Endothelial cell of umbilical vein (primary cell): ENCODE results near the gene LPAR1.

ENCODE experiments used
- EZH2 ChIP-seq: IDR thresholded peaks from 2 replicates; pipeline ENCODE4 v1.6.1; 2012; ENCODE audit warnings: borderline replicate concordance, low read depth, mild to moderate bottlenecking, moderate library complexity, low read length, inconsistent platforms; ENCODE audit not compliant: severe bottlenecking
- GATA2 ChIP-seq: IDR thresholded peaks from 2 replicates; pipeline ENCODE4 v1.7.0; 2011; ENCODE audit warnings: low read depth, mild to moderate bottlenecking, moderate library complexity, mixed read lengths, low read length; ENCODE audit not compliant: insufficient read length, insufficient read depth
- MYC ChIP-seq: IDR thresholded peaks from one replicate; pipeline ENCODE4 v1.6.1; 2011; ENCODE audit warnings: mild to moderate bottlenecking, low read depth, low read length
- POLR2A ChIP-seq: IDR thresholded peaks from 2 replicates; pipeline ENCODE4 v1.6.1; 2012; ENCODE audit warnings: low read depth, mild to moderate bottlenecking, control low read depth, low read length
- POLR2AphosphoS5 ChIP-seq: IDR thresholded peaks from 2 replicates; pipeline ENCODE4 v1.6.1; 2012; ENCODE audit warnings: low read depth, mild to moderate bottlenecking, control low read depth, low read length, moderate library complexity; ENCODE audit not compliant: insufficient read depth
- TF ChIP-seq, protein P1 (sequence below), 2 donors: IDR thresholded peaks; 1 replicate in 1 of 2; 2 replicates in 1 of 2; pipeline ENCODE4 v1.5.1; 2011; ENCODE audit warnings: low read length in 2 of 2, mild to moderate bottlenecking in 2 of 2, moderate library complexity in 2 of 2, control low read depth in 1 of 2, inconsistent platforms in 1 of 2, low read depth in 1 of 2; ENCODE audit not compliant: insufficient read depth in 1 of 2; ENCODE audit errors: extremely low read depth in 1 of 2
- TF ChIP-seq, protein P2 (sequence below): IDR thresholded peaks from 2 replicates; pipeline ENCODE4 v1.6.1; 2011; ENCODE audit not compliant: insufficient read depth, insufficient read length

DNA sequence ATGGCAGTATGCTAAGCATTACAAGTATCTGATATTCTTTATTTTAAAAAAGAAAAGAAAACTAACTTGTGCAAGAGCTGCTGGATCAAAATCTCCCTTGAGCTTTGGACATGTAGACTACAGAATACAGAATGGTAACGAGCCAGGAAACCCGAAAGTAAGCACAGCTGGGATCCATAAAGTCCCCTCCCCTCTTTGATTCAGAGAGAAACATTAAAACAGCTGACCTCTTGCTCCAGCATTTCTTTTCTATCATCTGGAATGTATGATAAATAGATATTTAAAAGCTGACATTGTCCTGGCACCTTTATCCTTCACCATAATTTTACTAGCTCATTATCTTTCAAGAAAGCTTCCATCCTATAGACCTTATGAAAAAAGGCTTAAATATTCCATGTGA, 28.2 kb upstream of the LPAR1 start:
- TF ChIP-seq, protein P1, sequence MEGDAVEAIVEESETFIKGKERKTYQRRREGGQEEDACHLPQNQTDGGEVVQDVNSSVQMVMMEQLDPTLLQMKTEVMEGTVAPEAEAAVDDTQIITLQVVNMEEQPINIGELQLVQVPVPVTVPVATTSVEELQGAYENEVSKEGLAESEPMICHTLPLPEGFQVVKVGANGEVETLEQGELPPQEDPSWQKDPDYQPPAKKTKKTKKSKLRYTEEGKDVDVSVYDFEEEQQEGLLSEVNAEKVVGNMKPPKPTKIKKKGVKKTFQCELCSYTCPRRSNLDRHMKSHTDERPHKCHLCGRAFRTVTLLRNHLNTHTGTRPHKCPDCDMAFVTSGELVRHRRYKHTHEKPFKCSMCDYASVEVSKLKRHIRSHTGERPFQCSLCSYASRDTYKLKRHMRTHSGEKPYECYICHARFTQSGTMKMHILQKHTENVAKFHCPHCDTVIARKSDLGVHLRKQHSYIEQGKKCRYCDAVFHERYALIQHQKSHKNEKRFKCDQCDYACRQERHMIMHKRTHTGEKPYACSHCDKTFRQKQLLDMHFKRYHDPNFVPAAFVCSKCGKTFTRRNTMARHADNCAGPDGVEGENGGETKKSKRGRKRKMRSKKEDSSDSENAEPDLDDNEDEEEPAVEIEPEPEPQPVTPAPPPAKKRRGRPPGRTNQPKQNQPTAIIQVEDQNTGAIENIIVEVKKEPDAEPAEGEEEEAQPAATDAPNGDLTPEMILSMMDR (IDR thresholded peaks at IDR 0.05; ENCODE audit: extremely low read depth in 1 of 2, insufficient read depth in 1 of 2, low read depth in 1 of 2, low read length in 2 of 2), result no peak
- TF ChIP-seq POLR2AphosphoS5 (no peak), EZH2 (no peak), POLR2A (no peak), GATA2 (no peak), MYC (no peak)
- TF ChIP-seq, protein P2, sequence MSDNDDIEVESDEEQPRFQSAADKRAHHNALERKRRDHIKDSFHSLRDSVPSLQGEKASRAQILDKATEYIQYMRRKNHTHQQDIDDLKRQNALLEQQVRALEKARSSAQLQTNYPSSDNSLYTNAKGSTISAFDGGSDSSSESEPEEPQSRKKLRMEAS, result no peak
